Measurements from ENCODE around the gene FOXF1.

DNA sequence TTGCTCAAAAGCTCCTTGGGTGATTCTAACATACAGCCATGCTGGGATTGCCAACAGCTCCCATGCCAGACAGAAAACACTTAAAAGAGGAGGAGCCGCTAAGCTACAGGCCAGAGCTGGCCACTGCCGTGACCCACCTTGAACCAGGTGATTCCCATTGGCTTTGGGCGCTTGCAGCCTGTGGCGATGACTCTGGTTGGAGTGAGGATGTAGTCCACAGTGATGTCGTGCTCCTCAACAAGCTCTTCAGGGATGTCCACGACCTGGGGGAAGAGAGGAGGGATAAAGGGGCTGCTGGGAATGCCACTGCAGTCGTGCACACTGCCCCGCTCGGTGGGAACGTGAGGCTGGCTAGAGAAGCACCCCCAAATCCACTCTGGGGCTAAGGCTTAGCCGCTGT, 31.2 kb downstream of the FOXF1 start:
- no peak for TF ChIP-seq CTCF (IDR thresholded peaks at IDR 0.05)
- no peak for TF ChIP-seq EP300 (IDR thresholded peaks at IDR 0.05)
